GM18870 (cell line): ENCODE measurements around the gene CDC16.

Experiments used
- ATAC-seq: cut with Tn5 transposase; IDR thresholded peaks from one replicate; pipeline ENCODE4 v1.9.1; 2021; ENCODE audit warnings: moderate library complexity; ENCODE audit not compliant: unreplicated experiment

CDC16 gene

GRCh38 chr13:114296902-114297301, 62.2 kb downstream of the CDC16 start:
- ATAC-seq: no peak

GRCh38 chr13:114298866-114299265, 64.2 kb downstream of the CDC16 start:
- ATAC-seq: no peak

- no peak for ATAC-seq
Measured at GRCh38 chr13:114299604-114300305, 65.1 kb downstream of the CDC16 start.

- ATAC-seq: no peak
Measured at GRCh38 chr13:114303700-114304327, 69.1 kb downstream of the CDC16 start.

- no peak for ATAC-seq
Measured at GRCh38 chr13:114304346-114305034, 69.8 kb downstream of the CDC16 start.

GRCh38 chr13:114309086-114309485, 74.4 kb downstream of the CDC16 start:
- ATAC-seq: no peak

- no peak for ATAC-seq
Measured at GRCh38 chr13:114309806-114310410, 75.2 kb downstream of the CDC16 start.

- ATAC-seq: no peak
Measured at GRCh38 chr13:114310956-114311355, 76.3 kb downstream of the CDC16 start.

- no peak for ATAC-seq
Measured at GRCh38 chr13:114311387-114311786, 76.7 kb downstream of the CDC16 start.

GRCh38 chr13:114311908-114312307, 77.2 kb downstream of the CDC16 start:
- no peak for ATAC-seq

GRCh38 chr13:114313061-114313860, 78.6 kb downstream of the CDC16 start:
- peak; percentile 30 for ATAC-seq

GRCh38 chr13:114314074-114314912, 79.6 kb downstream of the CDC16 start, which contains the start of gene CHAMP1:
Gene CHAMP1 (plus strand): TSS chr13:114314503. CDS start chr13:114323843, 9,340 bp downstream.
- peak; percentile 49 for ATAC-seq

- peak; percentile 18 for ATAC-seq
Measured at GRCh38 chr13:114315074-114315785, 80.5 kb downstream of the CDC16 start.

GRCh38 chr13:114318624-114319023, 83.9 kb downstream of the CDC16 start:
- ATAC-seq: no peak

GRCh38 chr13:114319441-114319913, 84.8 kb downstream of the CDC16 start:
- no peak for ATAC-seq

- ATAC-seq: no peak
Measured at GRCh38 chr13:114320065-114320464, 85.4 kb downstream of the CDC16 start.

GRCh38 chr13:114321256-114321655, 86.6 kb downstream of the CDC16 start:
- no peak for ATAC-seq
